Endothelial cell of umbilical vein (primary cell): ENCODE results near the gene DARS2. TPM values are rescaled to one million over a fixed set of nuclear protein-coding genes. Genes with fewer than 3 reads are reported as not detected.

Experiments used
- BruUV-seq: library from RNA; stranded (reverse); fragments of 400-500 nt; replicated peaks from 2 replicates; lab custom pipeline; 2021; lab: Mats Ljungman, UMichigan
- CTCF ChIA-PET: fragments of 300-600, 350-600 bp; sonication (Branson Sonifier 250); formaldehyde crosslinking; loops from one replicate; lab custom pipeline; 2021; ENCODE audit warnings: antibody characterized with exemption, inconsistent platforms; lab: Charles Lee
- POLR2A ChIA-PET: fragments of 300-600, 350-600 bp; sonication (Branson Sonifier 250); formaldehyde crosslinking; loops from one replicate; lab custom pipeline; 2021; ENCODE audit warnings: antibody characterized with exemption, inconsistent platforms; lab: Charles Lee
- DNase-seq: peaks from one replicate; pipeline ENCODE4 v3.0.0-alpha.2; 2011; ENCODE audit warnings: low read depth, low spot score
- FAIRE-seq: peaks from 2 replicates; lab custom pipeline; 2011; peaks lifted over from hg19 to GRCh38; lab: Jason Lieb, UNC
- H2AFZ ChIP-seq: 2 replicates; pipeline ENCODE4 v1.6.0; 2012; ENCODE audit warnings: low read depth, low read length, control low read depth, inconsistent platforms
- H3K27ac ChIP-seq: 2 replicates; pipeline ENCODE4 v1.5.1; 2011; ENCODE audit warnings: low read depth, mild to moderate bottlenecking, control low read depth, low read length, moderate library complexity; ENCODE audit not compliant: insufficient read depth
- H3K27me3 ChIP-seq, 2 experiments: 2 replicates each; pipeline versions ENCODE4 v1.6.0 to v1.6.1; 2011; ENCODE audit warnings: low read length in 2 of 2, mixed read lengths in 1 of 2; ENCODE audit not compliant: control insufficient read depth in 2 of 2, insufficient read depth in 2 of 2
- H3K36me3 ChIP-seq, 2 experiments: 2 replicates in 1 of 2; 3 replicates in 1 of 2; pipeline ENCODE4 v1.5.1; 2011; ENCODE audit warnings: low read length in 2 of 2, mild to moderate bottlenecking in 1 of 2, moderate library complexity in 1 of 2; ENCODE audit not compliant: control insufficient read depth in 2 of 2, insufficient read depth in 2 of 2; ENCODE audit errors: extremely low read depth in 1 of 2
- H3K4me1 ChIP-seq: 3 replicates; pipeline ENCODE4 v1.5.1; 2011; ENCODE audit warnings: mild to moderate bottlenecking, low read length; ENCODE audit not compliant: control insufficient read depth, insufficient read depth; ENCODE audit errors: extremely low read depth
- H3K4me2 ChIP-seq: 2 replicates; pipeline ENCODE4 v1.6.1; 2011; ENCODE audit warnings: low read length, control low read depth, mixed read lengths; ENCODE audit not compliant: insufficient read depth
- H3K4me3 ChIP-seq, 3 experiments: fragments of 200-600 bp in 1 of 3; sonication (generic), shearing (Covaris generic) in 1 of 3; replicated peaks in 1 of 3; 2 replicates each; pipeline ENCODE4 v1.5.1; 2011 to 2016; ENCODE audit warnings: control low read depth in 3 of 3, low read length in 3 of 3, mild to moderate bottlenecking in 2 of 3, inconsistent platforms in 1 of 3, low read depth in 1 of 3, moderate library complexity in 1 of 3; ENCODE audit not compliant: insufficient read depth in 1 of 3
- H3K79me2 ChIP-seq: 2 replicates; pipeline ENCODE4 v1.6.0; 2012; ENCODE audit warnings: low read length, inconsistent platforms; ENCODE audit not compliant: control insufficient read depth, insufficient read depth
- H3K9ac ChIP-seq: replicated peaks from 2 replicates; pipeline ENCODE3; 2011; ENCODE audit warnings: low read length, control low read depth; ENCODE audit not compliant: insufficient read depth; ENCODE audit errors: extremely low read depth
- H3K9me1 ChIP-seq: replicated peaks from 3 replicates; pipeline ENCODE4 v1.6.0; 2011; ENCODE audit warnings: mild to moderate bottlenecking, low read length; ENCODE audit not compliant: control insufficient read depth, insufficient read depth; ENCODE audit errors: extremely low read depth
- H3K9me3 ChIP-seq: replicated peaks from 2 replicates; pipeline ENCODE4 v1.5.1; 2012; ENCODE audit warnings: low read length, inconsistent platforms; ENCODE audit not compliant: control insufficient read depth, insufficient read depth
- H4K20me1 ChIP-seq: replicated peaks from 2 replicates; pipeline ENCODE3; 2011; ENCODE audit warnings: mild to moderate bottlenecking, low read length; ENCODE audit not compliant: control insufficient read depth, insufficient read depth; ENCODE audit errors: extremely low read depth
- CTCF ChIP-seq, 2 donors: IDR thresholded peaks; 1 replicate in 1 of 2; 2 replicates in 1 of 2; pipeline ENCODE4 v1.5.1; 2011; ENCODE audit warnings: low read length in 2 of 2, mild to moderate bottlenecking in 2 of 2, moderate library complexity in 2 of 2, control low read depth in 1 of 2, inconsistent platforms in 1 of 2, low read depth in 1 of 2; ENCODE audit not compliant: insufficient read depth in 1 of 2; ENCODE audit errors: extremely low read depth in 1 of 2
- EZH2 ChIP-seq: IDR thresholded peaks from 2 replicates; pipeline ENCODE4 v1.6.1; 2012; ENCODE audit warnings: borderline replicate concordance, low read depth, mild to moderate bottlenecking, moderate library complexity, low read length, inconsistent platforms; ENCODE audit not compliant: severe bottlenecking
- FOS ChIP-seq: IDR thresholded peaks from 2 replicates; pipeline ENCODE4 v1.6.1; 2011; ENCODE audit warnings: mild to moderate bottlenecking, low read length, moderate library complexity, borderline replicate concordance; ENCODE audit not compliant: insufficient read depth
- GATA2 ChIP-seq: IDR thresholded peaks from 2 replicates; pipeline ENCODE4 v1.7.0; 2011; ENCODE audit warnings: low read depth, mild to moderate bottlenecking, moderate library complexity, mixed read lengths, low read length; ENCODE audit not compliant: insufficient read length, insufficient read depth
- JUN ChIP-seq: IDR thresholded peaks from 2 replicates; pipeline ENCODE4 v1.6.1; 2011; ENCODE audit warnings: borderline replicate concordance, low read depth; ENCODE audit not compliant: insufficient read length, insufficient read depth
- MYC ChIP-seq: IDR thresholded peaks from one replicate; pipeline ENCODE4 v1.6.1; 2011; ENCODE audit warnings: mild to moderate bottlenecking, low read depth, low read length
- POLR2A ChIP-seq: IDR thresholded peaks from 2 replicates; pipeline ENCODE4 v1.6.1; 2012; ENCODE audit warnings: low read depth, mild to moderate bottlenecking, control low read depth, low read length
- POLR2AphosphoS5 ChIP-seq: IDR thresholded peaks from 2 replicates; pipeline ENCODE4 v1.6.1; 2012; ENCODE audit warnings: low read depth, mild to moderate bottlenecking, control low read depth, low read length, moderate library complexity; ENCODE audit not compliant: insufficient read depth
- dilution Hi-C: fragments of 300-500 bp; cut with MboI; formaldehyde crosslinking; loops from one replicate; pipeline ENCODE4 v1.15.0; 2019; ENCODE audit warnings: low sequenced_read_pairs; ENCODE audit not compliant: extremely low pct_ligation_motif_present
- intact Hi-C: fragments of 100-400 bp; cut with micrococcal nuclease; formaldehyde crosslinking; loops from one replicate; pipeline ENCODE4 v1.10.0; 2022
- polyA plus RNA-seq, 4 experiments: library from polyadenylated mRNA; depleted of rRNA in 3 of 4; stranded (reverse) in 3 of 4; unstranded in 1 of 4; fragments of >200 nt; gene quantifications; 2 replicates each; pipeline versions ENCODE4 v1.2.1 to v1.2.3, GENCODE V29; 2011 to 2012; ENCODE audit warnings: missing spikeins in 1 of 4
- total RNA-seq: library from RNA; stranded (reverse); gene quantifications from 2 replicates; pipeline ENCODE4 v1.2.3, GENCODE V29; 2021
- TF ChIP-seq, protein P1 (sequence below): IDR thresholded peaks from 2 replicates; pipeline ENCODE4 v1.6.1; 2011; ENCODE audit not compliant: insufficient read depth, insufficient read length

DARS2 gene
- total and polyA plus RNA-seq, 2 donors (not counting 3 experiments of a cell fraction or from before 2014, with no cell fraction given) = 17.4 to 33.6 TPM

DNA sequence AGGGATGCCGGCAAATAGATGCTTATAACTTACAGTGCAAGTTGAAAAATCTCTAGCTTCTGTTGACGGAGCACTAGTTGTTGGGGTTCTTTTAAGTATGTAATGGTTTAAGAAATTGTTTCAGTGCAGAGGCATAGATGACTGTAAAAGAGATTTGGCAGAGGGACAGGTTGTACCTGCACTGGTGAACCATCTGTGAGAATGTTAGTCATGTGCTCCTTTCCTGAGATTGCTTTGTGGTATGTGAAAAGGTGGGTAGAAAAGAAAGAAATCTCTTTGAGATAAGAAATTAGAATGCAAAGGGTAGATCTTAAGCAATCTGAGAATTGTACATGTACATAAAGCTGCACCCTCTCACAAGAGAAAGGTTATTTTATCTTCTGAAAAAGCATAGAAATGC is 63.2 kb downstream of the DARS2 start:
- Histone ChIP-seq H3K4me3 (no peak overlapping the region), H2AFZ (no peak overlapping the region), H3K4me2 (no peak overlapping the region), H3K79me2 (no peaks in the 10 kb centered on the region), H3K36me3 (peaks cover 0 to 7% of the 10 kb centered on the region in 2 experiments), H4K20me1 (no peaks in the 10 kb centered on the region), H3K9ac (no peak overlapping the region), H3K9me3 (no peaks in the 10 kb centered on the region), H3K9me1 (no peaks in the 10 kb centered on the region), H3K4me1 (no peaks in the 10 kb centered on the region), H3K27me3 (no peaks in the 10 kb centered on the region), H3K27ac (no peak overlapping the region)
- POLR2A ChIA-PET = no interaction called here
- FAIRE-seq (no peak), DNase-seq (no peak)
- BruUV-seq = no TSS peak
- intact Hi-C loops (no loop called here), dilution Hi-C loops (no loop called here)
- TF ChIP-seq FOS = no peak
- no peak for TF ChIP-seq POLR2A
- no peak for TF ChIP-seq CTCF (IDR thresholded peaks at IDR 0.05; ENCODE audit: extremely low read depth in 1 of 2, insufficient read depth in 1 of 2, low read depth in 1 of 2, low read length in 2 of 2)
- no peak for TF ChIP-seq EZH2
- TF ChIP-seq POLR2AphosphoS5 = no peak
- CTCF ChIA-PET = no interaction called here

GRCh38 chr1:173888749-173889148 is 64.3 kb downstream of the DARS2 start:
- TF ChIP-seq MYC = no peak
- TF ChIP-seq FOS = no peak
- no peak for TF ChIP-seq EZH2
- no peak for TF ChIP-seq POLR2AphosphoS5
- no peak for TF ChIP-seq JUN
- TF ChIP-seq, protein P1, sequence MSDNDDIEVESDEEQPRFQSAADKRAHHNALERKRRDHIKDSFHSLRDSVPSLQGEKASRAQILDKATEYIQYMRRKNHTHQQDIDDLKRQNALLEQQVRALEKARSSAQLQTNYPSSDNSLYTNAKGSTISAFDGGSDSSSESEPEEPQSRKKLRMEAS = no peak
- no peak for TF ChIP-seq CTCF (IDR thresholded peaks at IDR 0.05; ENCODE audit: extremely low read depth in 1 of 2, insufficient read depth in 1 of 2, low read depth in 1 of 2, low read length in 2 of 2)
- no peak for TF ChIP-seq POLR2A
- no peak for TF ChIP-seq GATA2
- Histone ChIP-seq H3K27ac (no peak overlapping the region), H3K4me1 (no peaks in the 10 kb centered on the region), H3K9me3 (no peaks in the 10 kb centered on the region), H4K20me1 (no peaks in the 10 kb centered on the region), H3K9ac (no peak overlapping the region), H3K4me3 (no peak overlapping the region), H3K36me3 (peaks cover 0 to 7% of the 10 kb centered on the region in 2 experiments), H3K9me1 (no peaks in the 10 kb centered on the region), H3K79me2 (no peaks in the 10 kb centered on the region), H3K4me2 (no peak overlapping the region), H2AFZ (no peak overlapping the region), H3K27me3 (no peaks in the 10 kb centered on the region)
- ChIA-PET CTCF (interaction anchor here (1.0 to 1.4 kb wide), 2 partner anchors 9 to 27 kb away, joined by 3 to 4 read pairs; no protein-coding TSS in a partner anchor), POLR2A (interaction anchor here (1.5 kb wide), 1 partner anchor 20 kb away, joined by 4 read pairs; the partner anchor contains the start of gene ZBTB37)
- DNase-seq (no peak), FAIRE-seq (no peak)
- no TSS peak for BruUV-seq
- dilution Hi-C loops (no loop called here), intact Hi-C loops (no loop called here)
